ENCODE measurements around the gene NFIB. TPM values are rescaled to one million over a fixed set of nuclear protein-coding genes. Genes with fewer than 3 reads are reported as not detected.
A peak's percentile ranks its signal among the peaks of the same experiment; 100 is the strongest.

NFIB gene
- total RNA-seq, 1 experiment from 2014 or later: 12.5 TPM

DNA sequence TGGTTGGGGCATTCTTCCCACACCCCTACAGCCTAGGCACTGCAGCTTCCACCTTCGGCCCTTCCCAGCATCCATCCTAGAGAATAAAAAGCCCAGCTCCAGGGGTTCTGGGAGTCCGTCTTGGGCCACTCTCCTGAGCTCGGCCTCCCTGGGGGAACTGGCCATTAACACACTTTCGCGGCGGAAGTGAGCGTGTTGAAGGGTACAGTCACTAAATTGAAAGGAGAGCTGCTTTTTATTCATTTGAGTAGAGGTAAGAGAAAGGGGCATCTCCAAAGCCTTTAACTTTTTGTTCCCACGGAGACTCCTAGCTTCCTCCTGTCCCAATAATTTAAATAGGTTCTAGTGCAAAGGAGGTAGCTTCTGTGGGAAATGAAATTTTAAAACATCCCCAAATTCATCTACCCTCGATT lies 31.0 kb upstream of the NFIB start:
- TF ChIP-seq ETV6 (CRISPR knock-in tag; IDR thresholded peaks at IDR 0.05) (0 out of 2 replicates have a peak, but pooled peaks have one; percentile 25), RELA (CRISPR knock-in tag; IDR thresholded peaks at IDR 0.05; ENCODE audit: borderline replicate concordance) (no peak), CREM (CRISPR knock-in tag; IDR thresholded peaks at IDR 0.05) (no peak), TEAD1 (CRISPR knock-in tag; IDR thresholded peaks at IDR 0.05) (no peak), ZNF396 (CRISPR knock-in tag; IDR thresholded peaks at IDR 0.05; ENCODE audit: borderline replicate concordance) (no peak), FOXJ3 (CRISPR knock-in tag; IDR thresholded peaks at IDR 0.05; ENCODE audit: borderline replicate concordance) (no peak), ZNF423 (CRISPR knock-in tag; IDR thresholded peaks at IDR 0.05) (peak; percentile 82)
- TF ChIP-seq, protein P1, sequence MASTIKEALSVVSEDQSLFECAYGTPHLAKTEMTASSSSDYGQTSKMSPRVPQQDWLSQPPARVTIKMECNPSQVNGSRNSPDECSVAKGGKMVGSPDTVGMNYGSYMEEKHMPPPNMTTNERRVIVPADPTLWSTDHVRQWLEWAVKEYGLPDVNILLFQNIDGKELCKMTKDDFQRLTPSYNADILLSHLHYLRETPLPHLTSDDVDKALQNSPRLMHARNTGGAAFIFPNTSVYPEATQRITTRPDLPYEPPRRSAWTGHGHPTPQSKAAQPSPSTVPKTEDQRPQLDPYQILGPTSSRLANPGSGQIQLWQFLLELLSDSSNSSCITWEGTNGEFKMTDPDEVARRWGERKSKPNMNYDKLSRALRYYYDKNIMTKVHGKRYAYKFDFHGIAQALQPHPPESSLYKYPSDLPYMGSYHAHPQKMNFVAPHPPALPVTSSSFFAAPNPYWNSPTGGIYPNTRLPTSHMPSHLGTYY (CRISPR knock-in tag; IDR thresholded peaks at IDR 0.05): no peak
- ChIA-PET CTCF (interaction anchor here (1.6 kb wide), 1 partner anchor 9 kb away, joined by 24 read pairs; no protein-coding TSS in a partner anchor), POLR2A (interaction anchor here (0.6 to 0.8 kb wide), 2 partner anchors 28 to 498 kb away, joined by 3 to 5 read pairs; no protein-coding TSS in a partner anchor)
- Mint-ChIP-seq H3K4me1 (peaks cover 40% of the 10 kb centered on the region), H3K4me3 (no peak overlapping the region), H3K27me3 (ENCODE audit: low read depth) (peaks cover 26% of the 10 kb centered on the region), H3K27ac (no peak overlapping the region), H3K9me3 (no peaks in the 10 kb centered on the region), H3K36me3 (no peaks in the 10 kb centered on the region)
- ATAC-seq (peak; percentile 3), DNase-seq (ENCODE audit: low spot score) (no peak)

DNA sequence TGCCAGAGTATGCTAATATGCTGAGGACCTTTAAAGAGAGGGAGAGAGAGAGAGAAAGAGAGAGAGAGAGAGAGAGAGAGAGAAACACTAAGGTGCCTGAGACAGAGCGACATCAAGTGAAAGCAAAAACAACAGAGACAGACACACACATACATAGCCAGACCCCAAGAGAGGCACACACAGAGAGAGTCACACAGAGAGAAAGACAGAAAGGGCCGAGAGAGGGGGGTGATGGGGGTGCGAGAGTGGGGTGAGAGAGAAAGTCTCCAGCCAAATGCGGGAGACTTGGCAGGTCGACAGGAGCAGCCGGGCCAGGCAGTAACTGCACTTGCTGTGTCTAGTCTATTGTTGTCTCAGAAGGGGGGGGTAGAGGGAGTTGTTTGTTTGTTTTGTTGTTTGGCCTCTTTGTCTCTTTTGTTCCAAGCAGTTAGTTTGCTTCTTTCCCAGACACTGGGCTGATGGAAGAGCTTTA lies 30.1 kb upstream of the NFIB start:
- peak; percentile 6 for ATAC-seq
- Mint-ChIP-seq H3K4me3 (no peak overlapping the region), H3K27ac (no peak overlapping the region), H3K36me3 (no peaks in the 10 kb centered on the region), H3K9me3 (no peaks in the 10 kb centered on the region), H3K27me3 (ENCODE audit: low read depth) (peaks cover 17% of the 10 kb centered on the region), H3K4me1 (peaks cover 31% of the 10 kb centered on the region)
- CTCF ChIA-PET: interaction anchor here (1.6 kb wide), 1 partner anchor 9 kb away, joined by 24 read pairs; no protein-coding TSS in a partner anchor
- no peak for DNase-seq (ENCODE audit: low spot score)
- POLR2A ChIA-PET: interaction anchor here (0.6 kb wide), 1 partner anchor 497 kb away, joined by 5 read pairs; no protein-coding TSS in a partner anchor
- TF ChIP-seq FOXJ3 (CRISPR knock-in tag; IDR thresholded peaks at IDR 0.05; ENCODE audit: borderline replicate concordance) (no peak), TP53 (CRISPR knock-in tag; IDR thresholded peaks at IDR 0.05) (no peak), ESRRA (CRISPR knock-in tag; IDR thresholded peaks at IDR 0.05; ENCODE audit: borderline replicate concordance) (no peak), ZBTB21 (CRISPR knock-in tag; IDR thresholded peaks at IDR 0.05; ENCODE audit: borderline replicate concordance) (no peak), MYBL2 (CRISPR knock-in tag; IDR thresholded peaks at IDR 0.05) (no peak), ZNF138 (CRISPR knock-in tag; conservative IDR thresholded peaks at IDR 0.05) (no peak), CBFB (CRISPR knock-in tag; IDR thresholded peaks at IDR 0.05; ENCODE audit: low read depth) (no peak), FOXP1 (CRISPR knock-in tag; IDR thresholded peaks at IDR 0.05; ENCODE audit: borderline replicate concordance) (no peak), ZNF232 (CRISPR knock-in tag; IDR thresholded peaks at IDR 0.05) (no peak), EMX1 (CRISPR knock-in tag; IDR thresholded peaks at IDR 0.05) (no peak), ZNF671 (CRISPR knock-in tag; IDR thresholded peaks at IDR 0.05) (no peak), GTF2I (CRISPR knock-in tag; conservative IDR thresholded peaks at IDR 0.05) (no peak), NFE2L1 (CRISPR knock-in tag; IDR thresholded peaks at IDR 0.05) (no peak), SMAD3 (CRISPR knock-in tag; IDR thresholded peaks at IDR 0.05; ENCODE audit: borderline replicate concordance) (no peak)
- TF ChIP-seq, protein P2, sequence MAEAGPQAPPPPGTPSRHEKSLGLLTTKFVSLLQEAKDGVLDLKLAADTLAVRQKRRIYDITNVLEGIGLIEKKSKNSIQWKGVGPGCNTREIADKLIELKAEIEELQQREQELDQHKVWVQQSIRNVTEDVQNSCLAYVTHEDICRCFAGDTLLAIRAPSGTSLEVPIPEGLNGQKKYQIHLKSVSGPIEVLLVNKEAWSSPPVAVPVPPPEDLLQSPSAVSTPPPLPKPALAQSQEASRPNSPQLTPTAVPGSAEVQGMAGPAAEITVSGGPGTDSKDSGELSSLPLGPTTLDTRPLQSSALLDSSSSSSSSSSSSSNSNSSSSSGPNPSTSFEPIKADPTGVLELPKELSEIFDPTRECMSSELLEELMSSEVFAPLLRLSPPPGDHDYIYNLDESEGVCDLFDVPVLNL (CRISPR knock-in tag; IDR thresholded peaks at IDR 0.05; ENCODE audit: borderline replicate concordance, low read depth): no peak
- TF ChIP-seq, protein P3, sequence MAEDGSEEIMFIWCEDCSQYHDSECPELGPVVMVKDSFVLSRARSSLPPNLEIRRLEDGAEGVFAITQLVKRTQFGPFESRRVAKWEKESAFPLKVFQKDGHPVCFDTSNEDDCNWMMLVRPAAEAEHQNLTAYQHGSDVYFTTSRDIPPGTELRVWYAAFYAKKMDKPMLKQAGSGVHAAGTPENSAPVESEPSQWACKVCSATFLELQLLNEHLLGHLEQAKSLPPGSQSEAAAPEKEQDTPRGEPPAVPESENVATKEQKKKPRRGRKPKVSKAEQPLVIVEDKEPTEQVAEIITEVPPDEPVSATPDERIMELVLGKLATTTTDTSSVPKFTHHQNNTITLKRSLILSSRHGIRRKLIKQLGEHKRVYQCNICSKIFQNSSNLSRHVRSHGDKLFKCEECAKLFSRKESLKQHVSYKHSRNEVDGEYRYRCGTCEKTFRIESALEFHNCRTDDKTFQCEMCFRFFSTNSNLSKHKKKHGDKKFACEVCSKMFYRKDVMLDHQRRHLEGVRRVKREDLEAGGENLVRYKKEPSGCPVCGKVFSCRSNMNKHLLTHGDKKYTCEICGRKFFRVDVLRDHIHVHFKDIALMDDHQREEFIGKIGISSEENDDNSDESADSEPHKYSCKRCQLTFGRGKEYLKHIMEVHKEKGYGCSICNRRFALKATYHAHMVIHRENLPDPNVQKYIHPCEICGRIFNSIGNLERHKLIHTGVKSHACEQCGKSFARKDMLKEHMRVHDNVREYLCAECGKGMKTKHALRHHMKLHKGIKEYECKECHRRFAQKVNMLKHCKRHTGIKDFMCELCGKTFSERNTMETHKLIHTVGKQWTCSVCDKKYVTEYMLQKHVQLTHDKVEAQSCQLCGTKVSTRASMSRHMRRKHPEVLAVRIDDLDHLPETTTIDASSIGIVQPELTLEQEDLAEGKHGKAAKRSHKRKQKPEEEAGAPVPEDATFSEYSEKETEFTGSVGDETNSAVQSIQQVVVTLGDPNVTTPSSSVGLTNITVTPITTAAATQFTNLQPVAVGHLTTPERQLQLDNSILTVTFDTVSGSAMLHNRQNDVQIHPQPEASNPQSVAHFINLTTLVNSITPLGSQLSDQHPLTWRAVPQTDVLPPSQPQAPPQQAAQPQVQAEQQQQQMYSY (CRISPR knock-in tag; IDR thresholded peaks at IDR 0.05): no peak
- TF ChIP-seq, protein P4, sequence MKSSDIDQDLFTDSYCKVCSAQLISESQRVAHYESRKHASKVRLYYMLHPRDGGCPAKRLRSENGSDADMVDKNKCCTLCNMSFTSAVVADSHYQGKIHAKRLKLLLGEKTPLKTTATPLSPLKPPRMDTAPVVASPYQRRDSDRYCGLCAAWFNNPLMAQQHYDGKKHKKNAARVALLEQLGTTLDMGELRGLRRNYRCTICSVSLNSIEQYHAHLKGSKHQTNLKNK (CRISPR knock-in tag; IDR thresholded peaks at IDR 0.05): no peak
- TF ChIP-seq, protein P5, sequence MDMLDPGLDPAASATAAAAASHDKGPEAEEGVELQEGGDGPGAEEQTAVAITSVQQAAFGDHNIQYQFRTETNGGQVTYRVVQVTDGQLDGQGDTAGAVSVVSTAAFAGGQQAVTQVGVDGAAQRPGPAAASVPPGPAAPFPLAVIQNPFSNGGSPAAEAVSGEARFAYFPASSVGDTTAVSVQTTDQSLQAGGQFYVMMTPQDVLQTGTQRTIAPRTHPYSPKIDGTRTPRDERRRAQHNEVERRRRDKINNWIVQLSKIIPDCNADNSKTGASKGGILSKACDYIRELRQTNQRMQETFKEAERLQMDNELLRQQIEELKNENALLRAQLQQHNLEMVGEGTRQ (CRISPR knock-in tag; IDR thresholded peaks at IDR 0.05): no peak
